SK-MEL-5 (cell line): Measurements from ENCODE around the gene DTX3. TPM values are rescaled to one million over a fixed set of nuclear protein-coding genes. Genes with fewer than 3 reads are reported as not detected.
"Not testable (repeated sequence)": the region's sequence is repeated elsewhere in the genome, so short reads cannot be mapped to it uniquely, and the experiment has no call there.

Source experiments
- DNase-seq: peaks from one replicate; pipeline ENCODE4 v3.0.0-alpha.2; 2016; ENCODE audit warnings: low read depth, low spot score
- in situ Hi-C: cut with HindIII; loops from 2 replicates; pipeline ENCODE4 v1.10.0; 2016; ENCODE audit warnings: low sequenced_read_pairs, high pct_unique_total_duplicates, low pct_unique_long_range_greater_than_20kb
- total RNA-seq: library from RNA; depleted of rRNA; stranded (reverse); fragments of >200 nt; shearing (Covaris generic); gene quantifications from 2 replicates; pipeline ENCODE4 v1.2.3, GENCODE V29; 2014

The DTX3 gene
- total RNA-seq, 1 experiment from 2014 or later: 14.1 TPM

- in situ Hi-C loops: no loop called here
- no peak for DNase-seq
Measured at GRCh38 chr12:57624441-57625220, 20.0 kb downstream of the DTX3 start.

- in situ Hi-C loops: no loop called here
- no peak for DNase-seq
Measured at GRCh38 chr12:57625261-57626032, 20.8 kb downstream of the DTX3 start.

GRCh38 chr12:57626111-57626920 is 21.7 kb downstream of the DTX3 start:
- in situ Hi-C loops: no loop called here
- DNase-seq: no peak

GRCh38 chr12:57626921-57627445 is 22.4 kb downstream of the DTX3 start:
- in situ Hi-C loops: no loop called here

GRCh38 chr12:57627501-57628279 is 23.1 kb downstream of the DTX3 start:
- in situ Hi-C loops: no loop called here
- DNase-seq: no peak

More at GRCh38 chr12:57626921-57627445, 22.4 kb downstream of the DTX3 start:
- no peak for DNase-seq

GRCh38 chr12:57628280-57629191 is 23.9 kb downstream of the DTX3 start:
- in situ Hi-C loops: no loop called here
- no peak for DNase-seq

- no peak for DNase-seq
- in situ Hi-C loops: no loop called here
Measured at GRCh38 chr12:57629897-57630471, 25.4 kb downstream of the DTX3 start.

- in situ Hi-C loops: no loop called here
- DNase-seq: no peak
Measured at GRCh38 chr12:57630891-57631433, 26.3 kb downstream of the DTX3 start.

- in situ Hi-C loops: no loop called here
- no peak for DNase-seq
Measured at GRCh38 chr12:57631566-57632072, 27.0 kb downstream of the DTX3 start.

GRCh38 chr12:57632073-57632957 is 27.7 kb downstream of the DTX3 start:
- DNase-seq: no peak
- in situ Hi-C loops: no loop called here

- in situ Hi-C loops: no loop called here
- peak; percentile 67 for DNase-seq
Measured at GRCh38 chr12:57632958-57633840, 28.6 kb downstream of the DTX3 start, which contains the start of gene B4GALNT1. B4GALNT1 (minus strand) TSS chr12:57633201; CDS start chr12:57632132, 1,069 bp downstream.

GRCh38 chr12:57636731-57637130 is 32.1 kb downstream of the DTX3 start:
- in situ Hi-C loops, DNase-seq: not testable (repeated sequence)

GRCh38 chr12:57637364-57637763 is 32.7 kb downstream of the DTX3 start:
- no peak for DNase-seq
- in situ Hi-C loops: no loop called here

GRCh38 chr12:57638096-57638495 is 33.5 kb downstream of the DTX3 start:
- no peak for DNase-seq

More at GRCh38 chr12:57638096-57638495, 33.5 kb downstream of the DTX3 start:
- in situ Hi-C loops: no loop called here
